Astrocyte of the hippocampus (primary cell): ENCODE measurements around the gene CCDC112.
"Not testable (repeated sequence)": the region's sequence is repeated elsewhere in the genome, so short reads cannot be mapped to it uniquely, and the experiment has no call there.

Source experiments
- DNase-seq: peaks from one replicate; pipeline ENCODE4 v3.0.0; 2011; ENCODE audit warnings: low read depth, low spot score

Gene CCDC112

GRCh38 chr5:115262321-115263077, 34.0 kb downstream of the CCDC112 start, which contains the start of gene PGGT1B:
TSS of gene PGGT1B (minus strand) at chr5:115262877. CDS start at chr5:115262851, 26 bp downstream.
- DNase-seq = peak; percentile 87

GRCh38 chr5:115262011-115262320, 34.5 kb downstream of the CCDC112 start:
- DNase-seq = no peak

- DNase-seq = no peak
Measured at GRCh38 chr5:115260248-115260647, 36.2 kb downstream of the CCDC112 start.

GRCh38 chr5:115257981-115258380, 38.5 kb downstream of the CCDC112 start:
- no peak for DNase-seq

- DNase-seq = not testable (repeated sequence)
Measured at GRCh38 chr5:115249379-115249778, 47.1 kb downstream of the CCDC112 start.

- peak; percentile 64 for DNase-seq
Measured at GRCh38 chr5:115246361-115246991, 50.0 kb downstream of the CCDC112 start.

GRCh38 chr5:115243412-115243811, 53.0 kb downstream of the CCDC112 start:
- DNase-seq = peak; percentile 36

- no peak for DNase-seq
Measured at GRCh38 chr5:115241881-115242642, 54.4 kb downstream of the CCDC112 start.

GRCh38 chr5:115237066-115237465, 59.4 kb downstream of the CCDC112 start:
- DNase-seq = no peak

- DNase-seq = no peak
Measured at GRCh38 chr5:115236599-115236998, 59.9 kb downstream of the CCDC112 start.

GRCh38 chr5:115231598-115231997, 64.9 kb downstream of the CCDC112 start:
- no peak for DNase-seq

- DNase-seq = no peak
Measured at GRCh38 chr5:115229606-115230005, 66.8 kb downstream of the CCDC112 start.

GRCh38 chr5:115227281-115227680, 69.2 kb downstream of the CCDC112 start:
- no peak for DNase-seq
